ENCODE data around the gene UBE2K.
"Not testable (repeated sequence)": the region's sequence is repeated elsewhere in the genome, so short reads cannot be mapped to it uniquely, and the experiment has no call there.

UBE2K gene

DNA sequence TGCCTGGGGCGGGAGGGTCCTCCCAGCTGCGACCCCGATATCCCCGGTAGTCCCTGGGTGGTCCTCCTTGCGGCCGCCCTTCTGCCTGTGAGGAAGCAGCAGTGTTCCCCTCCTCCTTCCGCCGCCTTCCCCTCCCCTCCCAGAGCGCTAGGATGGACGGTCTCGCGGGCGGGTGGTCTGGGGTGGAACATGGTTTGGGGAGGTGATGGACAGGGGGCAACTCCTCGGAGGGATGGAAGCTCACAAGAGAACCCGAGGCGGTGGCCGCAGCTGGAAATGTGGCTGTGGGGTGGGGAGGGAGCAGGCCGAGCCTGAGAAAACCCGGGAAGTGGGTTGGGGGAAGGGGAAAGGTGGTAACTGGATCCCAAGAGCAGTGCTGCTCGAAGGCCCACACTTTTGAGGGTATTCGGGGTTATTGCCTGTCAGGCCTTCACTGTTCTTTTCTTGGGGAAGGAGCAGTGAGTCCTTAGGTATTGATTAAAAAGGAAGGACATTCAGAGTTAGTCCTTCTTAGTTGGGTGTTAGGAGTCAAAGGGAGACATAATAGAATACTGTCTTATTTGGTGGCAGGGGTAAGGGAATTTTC lies 581 bp downstream of the UBE2K start:
- DNase-seq: no peak

DNA sequence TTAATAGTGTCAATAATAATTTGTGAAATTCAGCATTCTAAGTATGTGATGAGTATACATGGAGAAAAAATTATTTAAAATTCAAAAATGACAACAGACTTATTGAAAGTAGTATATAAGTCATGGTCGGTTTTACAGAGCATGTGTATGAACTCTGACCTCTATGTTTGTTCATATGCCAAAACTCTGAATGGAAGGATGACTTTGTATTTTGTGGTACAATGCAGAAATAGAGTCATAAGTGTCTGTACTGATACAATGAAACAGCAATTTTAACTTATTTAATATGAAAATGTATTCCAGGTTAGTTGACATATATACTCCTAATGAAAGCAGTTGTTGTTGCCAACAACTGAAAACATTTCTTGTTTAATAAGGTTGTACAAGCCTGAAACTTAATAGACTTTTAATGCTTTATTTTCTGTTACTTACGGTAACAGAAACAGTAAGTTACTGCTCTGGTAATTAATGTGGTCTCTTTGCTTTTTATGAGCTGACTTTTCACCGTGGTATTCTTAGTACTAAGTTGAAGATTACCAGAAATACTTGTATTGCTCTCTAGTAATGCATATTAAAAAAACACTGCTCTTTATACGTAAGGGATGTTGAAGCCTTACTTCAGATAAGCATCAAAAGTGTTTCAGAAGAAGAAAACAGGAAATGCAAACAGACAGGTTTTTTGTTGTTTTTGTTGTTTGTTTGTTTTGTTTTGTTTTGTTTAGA lies 1.9 kb downstream of the UBE2K start:
- peak in 1 of 2 donors; percentile 62 for DNase-seq

DNA sequence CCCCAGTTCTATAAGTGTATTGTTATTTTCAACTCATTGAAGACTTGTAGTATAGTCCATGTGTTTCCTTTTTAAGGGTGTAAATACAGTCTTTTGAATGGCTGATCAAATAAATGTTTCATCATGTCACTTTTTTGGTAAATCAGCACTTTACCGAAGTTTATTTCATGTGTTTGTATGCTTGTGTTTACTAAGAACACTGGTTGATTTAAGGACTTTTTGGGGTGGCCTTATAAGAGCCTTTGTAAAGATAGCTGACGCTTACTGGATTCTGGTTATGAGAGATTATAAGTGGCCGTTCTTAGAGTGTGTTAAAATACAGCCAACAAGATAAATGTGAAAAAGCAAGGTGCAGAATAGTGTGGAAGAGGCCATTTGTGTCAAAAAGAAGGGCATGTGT lies 2.6 kb downstream of the UBE2K start:
- no peak for DNase-seq

DNA sequence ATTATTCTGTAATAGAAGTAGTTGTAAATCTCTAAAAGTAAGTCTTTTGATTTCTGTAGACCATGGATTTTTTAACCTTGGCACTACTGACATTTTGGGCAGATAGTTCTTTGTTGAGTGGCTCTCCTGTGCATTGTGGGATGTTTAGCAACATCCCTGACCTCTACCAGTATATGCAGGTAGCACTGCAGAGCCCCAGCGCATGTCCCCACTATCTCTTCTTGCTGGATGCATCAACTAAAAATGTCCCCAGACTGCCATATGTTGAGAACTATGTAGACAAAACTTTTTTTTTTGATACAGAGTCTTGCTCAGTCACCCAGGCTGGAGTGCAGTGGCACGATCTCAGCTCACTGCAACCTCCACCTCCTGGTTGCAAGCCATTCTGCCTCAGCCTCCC lies 4.8 kb downstream of the UBE2K start:
- no peak for DNase-seq

DNA sequence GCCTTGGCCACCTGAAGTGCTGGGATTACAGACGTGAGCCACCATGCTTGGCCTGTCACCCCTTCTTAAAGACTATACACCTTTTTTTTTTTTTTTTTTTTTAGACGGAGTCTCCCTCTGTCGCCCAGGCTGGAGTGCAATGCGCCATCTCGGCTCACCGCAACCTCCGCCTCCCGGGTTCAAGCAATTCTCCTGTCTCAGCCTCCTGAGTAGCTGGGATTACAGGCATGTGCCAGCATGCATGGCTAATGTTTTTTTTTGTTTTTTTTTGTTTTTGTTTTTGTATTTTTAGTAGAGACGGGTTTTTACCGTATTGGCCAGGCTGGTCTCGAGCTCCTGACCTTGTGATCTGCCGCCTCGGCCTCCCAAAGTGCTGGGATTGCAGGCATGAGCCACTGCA lies 6.9 kb downstream of the UBE2K start:
- not testable (repeated sequence) for DNase-seq

DNA sequence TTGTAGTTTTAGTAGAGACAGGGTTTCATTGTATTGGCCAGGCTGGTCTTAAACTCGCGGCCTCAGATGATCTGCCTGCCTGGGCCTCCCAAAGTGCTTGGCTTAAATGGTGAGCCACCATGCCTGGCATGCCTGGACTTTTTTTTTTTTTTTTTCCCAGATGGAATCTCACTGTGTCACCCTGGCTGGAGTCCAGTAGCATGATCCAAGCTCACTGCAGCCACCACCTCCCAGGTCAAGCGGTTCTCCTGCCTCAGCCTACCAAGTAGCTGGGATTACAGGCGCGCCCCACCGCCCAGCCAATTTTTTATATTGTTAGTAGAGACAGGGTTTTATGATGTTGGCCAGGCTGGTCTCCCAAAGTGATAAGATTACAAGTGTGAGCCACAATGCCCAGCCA lies 8.4 kb downstream of the UBE2K start:
- DNase-seq: no peak

DNA sequence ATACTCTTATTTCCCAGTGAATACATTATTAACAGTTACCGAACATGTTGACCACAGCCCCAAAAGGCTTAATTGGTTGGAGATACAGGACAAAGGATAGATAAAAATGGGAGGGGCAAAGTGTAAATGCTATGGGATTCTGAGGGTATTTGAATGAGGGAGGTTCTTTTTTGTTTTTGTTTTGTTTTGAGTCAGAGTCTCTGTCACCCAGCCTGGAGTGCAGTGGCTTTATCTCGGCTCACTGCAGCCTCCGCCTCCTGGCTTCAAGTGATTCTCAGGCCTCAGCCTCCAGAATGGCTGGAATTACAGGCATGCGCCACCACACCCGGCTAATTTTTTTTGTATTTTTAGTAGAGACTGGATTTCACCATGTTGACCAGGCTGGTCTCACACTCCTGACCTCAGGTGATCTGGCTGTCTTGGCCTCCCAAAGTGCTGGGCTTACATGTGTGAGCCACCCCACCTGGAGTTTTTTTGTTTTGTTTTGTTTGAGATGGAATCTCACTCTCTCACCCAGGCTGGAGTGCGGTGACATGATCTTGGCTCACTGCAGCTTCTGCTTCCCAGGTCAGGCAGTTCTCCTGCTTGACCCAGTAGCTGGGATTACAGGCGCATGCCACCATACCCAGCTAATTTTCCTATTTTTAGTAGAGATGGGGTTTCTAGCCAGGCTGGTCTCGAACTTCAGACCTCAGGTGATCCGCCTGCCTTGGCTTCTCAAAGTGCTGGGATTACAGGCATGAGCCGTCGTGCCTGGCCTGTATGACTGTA lies 9.0 kb downstream of the UBE2K start:
- DNase-seq: no peak

DNA sequence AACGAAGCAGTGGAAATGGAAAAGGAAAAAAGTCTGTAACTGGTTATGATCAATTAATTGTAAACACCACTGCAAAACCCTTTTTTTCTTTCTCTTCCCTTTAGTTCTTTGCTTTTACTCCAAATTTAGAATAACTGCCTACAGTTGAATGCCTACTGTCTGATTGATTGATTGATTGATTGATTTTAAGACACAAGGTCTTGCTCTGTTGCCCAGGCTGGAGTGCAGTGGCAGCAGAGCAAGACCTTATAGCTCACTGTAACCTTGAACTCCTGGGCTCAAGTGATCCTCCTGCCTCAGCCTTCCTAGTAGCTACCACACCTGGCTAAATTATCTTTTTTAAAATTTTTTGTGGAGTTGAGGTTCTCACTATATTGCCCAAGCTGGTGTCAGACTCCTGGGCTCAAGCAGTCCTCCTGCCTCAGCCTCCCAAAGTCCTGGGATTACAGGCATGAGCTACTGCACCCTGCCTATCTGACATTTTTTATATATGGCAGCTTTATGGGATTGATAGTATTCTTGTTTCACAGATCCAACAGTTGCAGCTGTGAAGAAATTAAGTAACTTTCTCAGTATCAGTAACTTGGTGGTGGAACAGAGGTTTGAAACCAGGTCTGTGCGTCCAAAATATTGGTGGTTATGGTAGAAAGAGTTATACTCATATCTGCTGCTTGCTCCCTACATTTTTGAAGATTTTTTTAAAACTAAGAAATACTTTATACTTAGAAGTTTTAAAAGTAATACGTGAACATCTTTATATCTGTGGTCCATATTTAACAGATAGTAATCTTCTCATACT lies 12.4 kb downstream of the UBE2K start:
- no peak for DNase-seq

DNA sequence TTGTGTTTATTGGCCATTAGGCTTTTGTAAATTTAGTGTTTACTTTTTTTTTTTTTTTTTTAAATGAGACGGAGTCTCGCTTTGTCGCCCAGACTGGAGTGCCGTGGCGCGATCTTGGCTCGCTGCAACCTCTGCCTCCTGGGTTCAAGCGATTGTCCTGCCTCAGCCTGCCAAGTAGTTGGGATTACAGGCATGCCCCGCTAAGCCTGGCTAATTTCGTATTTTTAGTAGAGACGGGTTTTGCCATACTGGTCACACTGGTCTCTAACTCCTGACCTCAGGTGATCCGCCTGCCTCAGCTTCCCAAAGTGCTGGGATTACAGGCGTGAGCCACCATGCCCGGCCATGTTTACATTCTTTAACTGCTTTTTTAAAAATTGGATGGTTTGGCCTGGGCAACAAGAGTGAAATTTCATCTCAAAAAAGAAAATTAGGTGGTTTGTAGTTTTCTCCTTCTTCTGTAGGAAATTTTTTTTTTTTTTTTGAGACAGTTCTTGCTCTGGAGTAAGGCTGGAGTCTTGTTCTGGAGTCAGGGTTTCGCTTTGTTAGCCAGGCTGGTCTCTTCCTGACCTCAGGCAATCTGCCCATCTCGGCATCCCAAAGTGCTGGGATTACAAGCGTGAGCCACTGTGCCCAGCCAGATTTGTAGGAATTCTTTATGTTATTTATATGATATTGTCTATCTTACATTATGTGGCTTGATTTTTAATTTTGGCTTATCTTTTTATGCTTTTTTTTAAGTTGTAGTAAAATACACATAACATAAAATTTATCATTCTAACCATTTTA lies 15.1 kb downstream of the UBE2K start:
- no peak for DNase-seq

DNA sequence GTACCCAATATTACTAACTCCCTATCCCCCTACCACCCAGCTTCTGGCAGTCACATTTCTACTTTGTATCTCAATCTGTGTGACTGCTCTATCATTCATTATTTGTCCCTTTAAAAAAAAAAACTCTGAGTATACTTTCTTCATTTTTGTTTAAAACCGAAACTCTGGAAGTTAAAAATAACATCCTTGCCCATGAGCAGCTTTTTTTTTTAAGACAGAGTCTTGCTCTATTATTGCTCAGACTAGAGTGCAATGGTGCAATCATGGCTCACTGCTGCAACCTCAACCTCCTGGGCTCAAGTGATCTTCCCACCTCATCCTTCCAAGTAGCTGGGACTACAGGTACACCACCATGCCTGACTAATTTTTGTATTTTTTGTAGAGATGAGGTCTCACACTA lies 15.8 kb downstream of the UBE2K start:
- DNase-seq: no peak

DNA sequence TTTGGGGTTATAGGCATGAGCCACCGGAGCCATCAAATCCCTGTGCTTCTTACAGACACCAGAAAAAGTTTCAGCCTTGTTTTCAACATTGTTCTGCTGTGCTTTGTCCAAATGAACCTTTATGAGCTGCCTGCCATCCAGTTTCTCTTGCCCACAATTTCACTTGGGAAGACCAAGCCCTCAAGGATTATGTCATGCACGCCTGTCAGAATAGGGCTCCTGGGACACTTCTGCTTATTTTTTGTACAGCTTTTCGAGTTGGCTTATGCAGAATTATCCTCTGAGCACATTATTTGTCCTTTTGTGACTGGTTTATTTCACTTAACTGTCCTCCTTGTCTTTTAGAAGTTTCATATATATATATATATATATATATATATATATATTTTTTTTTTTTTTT lies 16.2 kb downstream of the UBE2K start:
- no peak for DNase-seq

DNA sequence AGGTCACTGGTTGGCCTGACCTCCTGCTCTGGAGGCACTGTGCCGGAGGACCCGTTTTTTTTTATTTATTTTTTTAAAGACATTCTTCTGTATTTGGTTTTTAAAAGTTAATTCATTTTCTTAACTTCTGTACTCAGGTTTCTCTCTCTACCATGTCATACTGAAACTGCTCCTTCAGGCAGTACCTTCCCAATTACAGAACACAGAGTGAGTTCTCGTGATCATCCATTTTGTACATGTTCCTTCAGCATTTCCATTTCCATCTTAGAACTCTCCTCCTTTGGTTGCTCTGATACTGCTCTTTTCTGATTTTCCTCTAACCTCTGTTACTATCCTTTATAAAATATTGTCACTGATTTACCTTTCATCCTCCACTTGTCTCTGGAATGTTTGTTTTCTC lies 17.9 kb downstream of the UBE2K start:
- no peak for DNase-seq

DNA sequence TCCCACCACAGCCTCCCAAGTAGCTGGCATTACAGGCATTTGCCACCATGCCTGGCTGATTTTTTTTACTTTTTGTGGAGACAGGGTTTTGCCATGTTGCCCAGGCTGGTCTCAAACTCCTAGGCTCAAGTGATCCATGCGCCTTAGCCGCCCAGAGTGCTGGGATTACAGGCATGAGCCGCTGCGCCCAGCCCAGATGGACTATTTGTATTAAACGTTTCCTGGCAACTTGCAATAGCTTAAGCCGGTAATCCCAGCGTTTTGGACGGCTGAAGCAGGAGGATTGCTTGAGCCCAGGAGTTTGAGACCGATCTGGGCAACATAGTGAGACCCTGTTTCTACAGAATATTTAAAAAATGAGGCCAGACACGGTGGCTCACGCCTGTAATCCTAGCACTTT lies 18.4 kb downstream of the UBE2K start:
- no peak for DNase-seq

DNA sequence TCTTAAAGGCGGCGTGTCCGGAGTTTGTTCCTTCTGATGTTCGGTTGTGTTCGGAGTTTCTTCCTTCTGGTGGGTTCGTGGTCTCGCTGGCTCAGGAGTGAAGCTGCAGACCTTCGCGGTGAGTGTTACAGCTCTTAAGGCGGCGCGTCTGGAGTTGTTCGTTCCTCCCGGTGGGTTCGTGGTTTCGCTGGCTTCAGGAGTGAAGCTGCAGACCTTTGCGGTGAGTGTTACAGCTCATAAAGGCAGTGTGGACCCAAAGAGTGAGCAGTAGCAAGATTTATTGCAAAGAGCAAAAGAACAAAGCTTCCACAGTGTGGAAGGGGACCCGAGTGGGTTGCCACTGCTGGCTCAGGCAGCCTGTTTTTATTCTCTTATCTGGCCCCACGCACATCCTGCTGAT lies 19.8 kb downstream of the UBE2K start:
- not testable (repeated sequence) for DNase-seq

DNA sequence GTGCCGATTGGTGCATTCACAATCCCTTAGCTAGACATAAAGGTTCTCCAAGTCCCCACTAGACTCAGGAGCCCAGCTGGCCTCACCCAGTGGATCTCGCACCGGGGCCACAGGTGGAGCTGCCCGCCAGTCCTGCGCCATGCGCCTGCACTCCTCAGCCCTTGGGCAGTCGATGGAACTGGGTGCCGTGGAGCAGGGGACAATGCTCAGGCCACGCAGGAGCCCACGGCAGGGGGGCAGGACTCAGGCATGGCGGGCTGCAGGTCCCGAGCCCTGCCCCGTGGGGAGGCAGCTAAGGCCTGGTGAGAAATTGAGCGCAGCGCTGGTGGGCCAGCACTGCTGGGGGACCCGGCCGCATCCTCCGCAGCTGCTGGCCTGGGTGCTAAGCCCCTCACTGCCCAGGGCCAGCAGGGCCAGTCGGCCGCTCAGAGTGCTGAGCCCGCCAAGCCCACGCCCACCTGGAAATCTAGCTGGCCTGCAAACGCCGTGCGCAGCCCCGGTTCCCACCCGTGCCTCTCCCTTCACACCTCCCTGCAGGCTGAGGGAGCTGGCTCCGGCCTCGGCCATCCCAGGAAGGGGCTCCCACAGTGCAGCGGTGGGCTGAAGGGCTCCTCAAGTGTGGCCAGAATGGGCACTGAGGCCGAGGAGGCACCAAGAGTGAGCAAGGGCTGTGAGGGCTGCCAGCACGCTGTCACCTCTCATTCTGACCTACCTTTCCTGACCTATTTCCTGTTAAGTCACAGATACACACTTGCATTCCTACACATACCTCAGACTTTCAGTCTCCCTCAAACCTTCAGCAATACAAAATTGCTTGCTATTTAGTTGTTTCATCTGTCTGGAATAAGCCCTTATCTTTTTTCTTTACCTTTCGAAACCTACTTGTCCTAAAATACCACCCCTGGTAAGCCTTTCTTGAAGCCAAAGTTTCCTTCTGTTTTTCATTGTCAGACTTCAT lies 20.7 kb downstream of the UBE2K start:
- no peak for DNase-seq

DNA sequence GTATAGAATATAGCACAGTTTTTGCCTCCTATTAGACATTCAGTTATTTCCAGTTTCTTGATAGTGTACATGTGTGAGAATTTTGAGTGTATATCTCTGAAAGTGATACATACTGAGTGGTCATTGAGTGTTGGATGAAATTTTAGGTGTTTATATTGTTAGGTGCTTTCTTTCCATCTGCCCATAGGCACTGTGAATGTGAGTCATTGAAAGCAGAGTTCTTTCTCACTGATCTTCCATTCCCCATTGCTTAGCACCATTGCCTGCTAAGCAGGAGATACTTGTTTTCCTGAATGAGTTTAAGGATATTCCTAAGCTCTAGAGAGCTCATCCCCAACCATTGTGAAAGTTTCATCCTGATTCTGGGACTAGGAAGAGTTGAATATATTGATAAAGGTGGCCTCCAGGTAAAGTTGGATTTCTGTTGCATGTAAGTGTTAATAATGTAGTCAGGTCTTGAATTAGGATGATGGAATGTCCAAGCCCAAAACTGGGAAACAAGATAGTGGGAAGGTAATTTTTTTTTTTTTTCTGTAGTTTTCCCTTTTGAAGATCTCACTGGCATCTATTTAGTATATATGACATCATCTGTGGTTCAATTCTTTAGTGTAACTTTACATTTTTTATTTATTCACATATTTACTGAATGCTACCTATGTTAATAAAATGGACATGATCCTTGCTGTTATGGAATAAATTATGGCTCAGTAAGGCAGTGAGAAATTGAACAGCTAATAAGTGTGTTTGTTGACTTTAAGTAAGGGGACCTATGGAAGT lies 22.1 kb downstream of the UBE2K start:
- no peak for DNase-seq

DNA sequence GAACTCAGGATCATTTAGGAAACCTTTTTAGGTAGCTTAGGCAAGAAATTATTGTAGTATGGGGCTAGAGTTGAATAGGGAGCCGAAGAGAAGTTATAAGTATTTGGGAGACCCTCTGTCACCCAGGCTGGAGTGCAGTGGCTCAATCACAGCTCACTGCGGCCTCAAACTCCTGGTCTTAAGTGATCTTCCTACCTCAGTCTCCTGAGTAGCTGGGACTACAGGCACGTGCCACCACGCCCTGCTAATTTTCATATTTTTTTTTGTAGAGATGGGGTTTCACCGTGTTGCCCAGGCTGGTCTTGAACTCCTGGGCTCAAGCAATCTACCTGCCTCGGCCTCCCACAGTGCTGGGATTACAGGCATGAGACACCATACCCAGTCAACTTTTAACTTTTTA lies 23.3 kb downstream of the UBE2K start:
- not testable (repeated sequence) for DNase-seq

DNA sequence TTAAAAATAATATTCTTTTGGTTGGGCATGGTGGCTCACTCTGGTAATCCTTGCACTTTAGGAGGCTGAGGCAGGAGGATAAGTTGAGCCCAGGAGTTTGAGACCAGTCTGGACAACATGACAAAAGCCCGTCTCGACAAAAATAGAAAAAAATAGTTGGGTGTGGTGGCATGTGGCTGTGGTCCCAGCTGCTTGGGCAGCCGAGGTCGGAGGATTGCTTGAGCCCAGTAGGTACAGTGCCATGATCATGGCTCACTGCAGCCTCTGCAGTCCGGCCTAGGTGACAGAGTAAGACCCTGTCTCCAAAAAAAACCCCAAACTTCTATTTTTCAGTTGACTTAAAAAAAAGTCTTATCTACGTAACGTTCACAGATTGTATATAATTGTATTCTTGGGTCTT lies 23.9 kb downstream of the UBE2K start:
- DNase-seq: no peak

DNA sequence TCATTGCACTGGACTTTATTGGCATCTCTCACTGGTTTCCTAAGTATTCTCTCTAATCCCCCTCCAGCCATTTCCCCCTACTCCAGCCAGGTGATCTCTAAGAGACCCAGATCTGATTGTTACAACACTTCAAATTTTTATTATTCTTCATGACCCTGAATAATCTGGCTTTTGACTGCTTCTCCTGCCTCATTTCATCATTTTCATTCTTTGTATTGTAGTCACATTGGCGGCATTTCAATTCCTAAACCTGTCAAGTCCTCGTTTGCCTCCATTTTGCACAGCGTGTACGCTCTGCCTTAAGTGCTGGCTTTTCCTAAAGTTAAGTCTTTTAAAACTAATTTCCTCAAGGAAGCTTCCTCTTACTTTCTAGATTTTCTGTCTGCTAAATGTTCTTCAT lies 31.6 kb downstream of the UBE2K start:
- DNase-seq: no peak

DNA sequence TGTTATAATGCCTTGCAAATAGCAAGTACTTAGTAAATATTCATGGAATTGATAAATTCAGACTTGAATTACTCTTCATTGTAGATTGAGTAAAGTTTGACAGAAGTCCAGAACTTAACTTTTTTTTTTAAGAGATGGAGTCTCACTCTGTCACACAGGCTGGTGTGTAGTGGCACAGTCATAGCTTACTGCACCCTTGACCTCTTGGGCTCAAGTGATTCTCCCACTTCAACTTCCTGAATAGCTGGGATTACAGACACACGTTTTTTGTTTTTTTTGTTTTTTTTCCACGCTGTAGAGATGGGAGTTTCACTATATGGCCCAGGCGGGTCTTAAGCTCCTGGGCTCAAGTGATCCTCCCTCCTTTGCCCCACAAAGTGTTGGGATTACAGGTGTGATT lies 32.1 kb downstream of the UBE2K start:
- DNase-seq: no peak

DNA sequence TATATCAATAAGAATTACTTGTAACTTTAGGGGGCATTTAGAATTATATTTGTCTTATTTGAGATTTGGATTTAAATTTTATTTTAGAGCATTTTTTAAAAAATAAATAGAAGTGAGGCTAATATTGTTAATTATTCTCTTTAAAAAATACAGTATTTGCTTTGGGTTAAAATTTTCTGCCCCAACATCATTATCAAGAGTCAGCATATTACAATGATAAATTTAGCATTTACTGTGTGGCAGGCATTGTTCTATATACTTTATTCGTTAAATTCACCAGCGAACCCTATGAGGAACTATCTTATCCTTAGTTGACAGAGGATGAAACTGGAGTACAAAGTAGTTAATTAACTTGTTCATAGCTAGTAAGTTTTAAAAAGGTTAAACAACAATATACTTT lies 34.0 kb downstream of the UBE2K start:
- no peak for DNase-seq
